Hepatic stellate cell (primary cell): Measurements from ENCODE around the gene EBF3.

Experiments used
- DNase-seq: peaks from one replicate; pipeline ENCODE4 v3.0.0; 2011; ENCODE audit warnings: low spot score

EBF3 gene

GRCh38 chr10:129970465-129971364 lies 6.6 kb upstream of the EBF3 start:
- DNase-seq: no peak

- DNase-seq: no peak
Observed at GRCh38 chr10:129969911-129970464, 5.9 kb upstream of the EBF3 start.

- DNase-seq: no peak
Observed at GRCh38 chr10:129969184-129969910, 5.3 kb upstream of the EBF3 start.

- peak; percentile 88 for DNase-seq
Observed at GRCh38 chr10:129968853-129969183, 4.7 kb upstream of the EBF3 start.

- DNase-seq: no peak
Observed at GRCh38 chr10:129968020-129968852, 4.2 kb upstream of the EBF3 start.

- DNase-seq: no peak
Observed at GRCh38 chr10:129967579-129968019, 3.5 kb upstream of the EBF3 start.

- DNase-seq: no peak
Observed at GRCh38 chr10:129966889-129967578, 3.0 kb upstream of the EBF3 start.

GRCh38 chr10:129966370-129966888 lies 2.4 kb upstream of the EBF3 start:
- no peak for DNase-seq

- no peak for DNase-seq
Observed at GRCh38 chr10:129965959-129966358, 1.9 kb upstream of the EBF3 start.

- no peak for DNase-seq
Observed at GRCh38 chr10:129965425-129965808, 1.3 kb upstream of the EBF3 start.

GRCh38 chr10:129964611-129965424 lies 744 bp upstream of the EBF3 start:
- no peak for DNase-seq

- peak; percentile 67 for DNase-seq
Observed at GRCh38 chr10:129962872-129963640, 1.0 kb downstream of the EBF3 start.

GRCh38 chr10:129962031-129962871 lies 1.8 kb downstream of the EBF3 start:
- DNase-seq: no peak

- DNase-seq: no peak
Observed at GRCh38 chr10:129961157-129961701, 2.8 kb downstream of the EBF3 start.

GRCh38 chr10:129960481-129961156 lies 3.5 kb downstream of the EBF3 start:
- DNase-seq: no peak

- DNase-seq: no peak
Observed at GRCh38 chr10:129959544-129960480, 4.3 kb downstream of the EBF3 start.
